SH-SY5Y (cell line): ENCODE measurements around the gene CRYBA4.

Experiments
- GATA2 ChIP-seq: IDR thresholded peaks from 2 replicates; pipeline ENCODE4 v1.6.1; 2011; ENCODE audit warnings: mild to moderate bottlenecking, low read depth, low read length
- GATA3 ChIP-seq: IDR thresholded peaks from 2 replicates; pipeline ENCODE4 v1.6.1; 2011; ENCODE audit warnings: low read depth, mild to moderate bottlenecking, low read length, moderate library complexity

DNA sequence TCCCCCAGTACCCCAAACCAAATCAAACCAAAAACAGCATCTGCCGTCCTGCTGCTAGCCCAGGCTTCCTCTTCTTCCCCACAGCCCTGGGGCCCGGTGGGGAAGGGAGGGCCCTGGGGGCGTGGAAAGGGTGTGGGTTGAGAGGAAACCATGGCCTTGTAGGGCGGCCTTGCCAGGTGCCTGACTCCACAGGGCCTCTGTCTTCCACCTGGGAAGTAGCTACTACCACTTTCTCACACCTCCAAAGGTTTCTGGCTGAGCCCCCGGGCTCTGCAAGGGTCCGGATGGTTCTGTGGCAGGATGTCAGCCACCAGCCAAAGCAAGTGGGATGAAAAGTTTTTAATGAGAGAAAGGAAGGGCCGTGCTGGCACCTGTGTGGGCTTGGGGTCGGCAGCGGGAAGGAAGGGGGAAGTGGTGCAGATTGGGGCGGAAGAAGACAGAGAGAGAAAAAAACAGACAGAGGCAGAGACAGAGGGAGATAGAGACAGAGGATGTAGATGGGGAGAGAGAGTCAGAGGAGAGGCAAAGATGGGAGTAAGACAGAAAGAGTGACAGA lies 42.4 kb upstream of the CRYBA4 start:
- TF ChIP-seq GATA2 (no peak), GATA3 (no peak)
